Kidney epithelial cell (primary cell): Measurements from ENCODE around the gene IGSF5. TPM values are rescaled to one million over a fixed set of nuclear protein-coding genes. Genes with fewer than 3 reads are reported as not detected.
A peak's percentile ranks its signal among the peaks of the same experiment; 100 is the strongest.

ENCODE experiments used
- DNase-seq: peaks from one replicate; pipeline ENCODE4 v3.0.0-alpha.2; 2010; ENCODE audit warnings: low read depth
- H3K27me3 ChIP-seq: 2 replicates; pipeline ENCODE4 v1.6.0; 2011; ENCODE audit warnings: low read length; ENCODE audit not compliant: control insufficient read depth, insufficient read depth
- H3K36me3 ChIP-seq: 2 replicates; pipeline ENCODE4 v1.5.1; 2011; ENCODE audit warnings: low read length; ENCODE audit not compliant: control insufficient read depth, insufficient read depth
- H3K4me3 ChIP-seq: 2 replicates; pipeline ENCODE4 v1.5.1; 2011; ENCODE audit warnings: low read depth, mild to moderate bottlenecking, control low read depth, low read length
- CTCF ChIP-seq: IDR thresholded peaks from 2 replicates; pipeline ENCODE4 v1.5.1; 2011; ENCODE audit warnings: mild to moderate bottlenecking, moderate library complexity, low read length, control low read depth, inconsistent platforms; ENCODE audit not compliant: insufficient read depth, poor library complexity, severe bottlenecking
- total RNA-seq: library from RNA; depleted of rRNA; stranded (reverse); fragments of >200 nt; gene quantifications from 2 replicates; pipeline ENCODE4 v1.2.3, GENCODE V29; 2015

The IGSF5 gene
- total RNA-seq, 1 donor from 2014 or later, result 0.17 TPM

- DNase-seq, result no peak
- Histone ChIP-seq H3K27me3 (no peaks in the 10 kb centered on the region), H3K4me3 (no peak overlapping the region), H3K36me3 (no peaks in the 10 kb centered on the region)
- no peak for TF ChIP-seq CTCF
Measured at GRCh38 chr21:39720126-39720778, 24.7 kb upstream of the IGSF5 start.

- no peak overlapping the region for H3K4me3 ChIP-seq
- no peak for DNase-seq
- H3K27me3 ChIP-seq, result no peaks in the 10 kb centered on the region
- no peaks in the 10 kb centered on the region for H3K36me3 ChIP-seq
- TF ChIP-seq CTCF, result no peak
Measured at GRCh38 chr21:39721885-39722284, 23.1 kb upstream of the IGSF5 start.

DNA sequence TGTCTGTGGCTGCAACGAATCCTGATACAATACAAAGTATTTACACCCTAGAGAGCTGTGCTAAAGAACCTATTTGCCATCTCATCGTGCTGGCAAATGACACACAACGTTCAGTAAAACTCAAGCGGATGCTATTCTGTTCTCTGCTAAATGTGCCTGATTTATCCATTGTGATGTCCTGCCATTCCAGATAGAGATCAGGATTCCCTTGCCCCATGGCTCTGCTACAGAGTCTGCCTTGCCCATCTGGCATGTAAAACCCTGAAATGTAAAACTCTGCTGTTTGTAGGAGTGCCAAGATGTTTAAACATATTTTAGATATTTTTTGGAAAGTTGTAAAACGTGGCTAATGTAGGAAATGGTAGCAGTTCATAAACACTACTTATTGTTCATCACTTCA, 20.0 kb upstream of the IGSF5 start:
- no peak overlapping the region for H3K4me3 ChIP-seq
- DNase-seq, result no peak
- no peaks in the 10 kb centered on the region for H3K27me3 ChIP-seq
- TF ChIP-seq CTCF, result no peak
- H3K36me3 ChIP-seq, result no peaks in the 10 kb centered on the region

- H3K27me3 ChIP-seq, result no peaks in the 10 kb centered on the region
- no peak for DNase-seq
- TF ChIP-seq CTCF, result peak; percentile 31
Measured at GRCh38 chr21:39726133-39726532, 18.9 kb upstream of the IGSF5 start.

DNA sequence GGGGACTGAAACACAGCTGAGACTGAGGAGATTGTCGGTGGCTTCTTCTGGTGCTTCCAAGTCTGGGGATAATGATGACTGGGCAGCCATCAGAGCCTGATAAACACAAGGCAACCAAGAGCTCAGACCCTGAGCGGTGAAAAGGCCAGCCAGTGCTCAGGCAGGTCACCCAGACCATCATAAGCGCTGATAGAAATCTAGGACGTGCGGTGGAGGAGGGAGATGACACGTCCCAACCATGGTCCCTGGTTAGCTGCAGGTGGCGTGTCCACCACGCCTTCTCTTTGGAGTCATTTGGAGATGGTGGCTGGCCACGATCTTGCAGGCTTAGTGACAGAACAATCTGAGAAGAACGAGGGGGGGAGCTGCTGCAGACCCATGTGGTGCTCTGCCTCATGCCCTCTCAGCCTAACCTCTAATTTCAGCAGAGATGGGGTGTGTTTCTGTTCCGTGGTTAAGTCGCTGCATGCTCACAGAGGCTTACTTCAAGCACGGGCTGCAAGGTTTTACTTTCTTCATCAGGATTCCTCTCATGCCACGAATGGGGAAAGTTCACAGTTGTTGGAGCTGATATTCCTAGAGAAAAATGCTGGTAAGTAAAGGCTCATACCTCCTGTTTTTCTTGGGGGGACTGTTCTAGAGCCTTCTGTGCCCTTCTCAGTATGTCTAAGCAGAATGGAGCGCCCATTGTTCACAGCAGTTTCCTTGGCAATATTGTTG, 17.4 kb upstream of the IGSF5 start:
- no peaks in the 10 kb centered on the region for H3K27me3 ChIP-seq
- no peaks in the 10 kb centered on the region for H3K36me3 ChIP-seq
- TF ChIP-seq CTCF, result no peak

More at GRCh38 chr21:39726133-39726532, 18.9 kb upstream of the IGSF5 start:
- Histone ChIP-seq H3K4me3 (no peak overlapping the region), H3K36me3 (no peaks in the 10 kb centered on the region)

GRCh38 chr21:39728341-39728740, 16.6 kb upstream of the IGSF5 start:
- Histone ChIP-seq H3K4me3 (no peak overlapping the region), H3K27me3 (no peaks in the 10 kb centered on the region), H3K36me3 (no peaks in the 10 kb centered on the region)
- no peak for DNase-seq
- TF ChIP-seq CTCF, result no peak

More for the DNA sequence above, 17.4 kb upstream of the IGSF5 start:
- no peak overlapping the region for H3K4me3 ChIP-seq
- no peak for DNase-seq
